ENCODE results near the gene UBE2O.

Gene UBE2O

GRCh38 chr17:76345377-76345974, 107.5 kb downstream of the UBE2O start:
- no peak for DNase-seq (ENCODE audit: low read depth in 3 of 3)

DNA sequence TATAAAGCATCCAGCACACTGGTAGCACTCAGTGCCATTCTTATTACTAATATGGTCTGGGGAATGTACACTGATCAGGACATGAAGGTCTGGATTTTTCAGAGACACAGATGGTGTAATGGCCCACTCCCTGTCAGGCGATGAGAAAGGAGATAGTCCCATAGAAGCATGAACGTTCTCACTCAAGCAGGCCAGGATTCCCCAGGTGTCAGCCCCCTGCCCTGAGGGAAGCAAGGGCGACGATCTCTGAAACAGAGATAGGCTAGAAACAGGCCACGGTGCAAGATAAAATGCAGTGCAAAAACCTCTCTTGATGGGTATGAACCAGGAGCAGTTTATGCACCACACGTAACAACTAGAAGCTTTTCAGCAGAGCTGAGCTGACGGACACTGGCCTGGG, 109.8 kb downstream of the UBE2O start:
- DNase-seq (ENCODE audit: low read depth in 3 of 3), result no peak

DNA sequence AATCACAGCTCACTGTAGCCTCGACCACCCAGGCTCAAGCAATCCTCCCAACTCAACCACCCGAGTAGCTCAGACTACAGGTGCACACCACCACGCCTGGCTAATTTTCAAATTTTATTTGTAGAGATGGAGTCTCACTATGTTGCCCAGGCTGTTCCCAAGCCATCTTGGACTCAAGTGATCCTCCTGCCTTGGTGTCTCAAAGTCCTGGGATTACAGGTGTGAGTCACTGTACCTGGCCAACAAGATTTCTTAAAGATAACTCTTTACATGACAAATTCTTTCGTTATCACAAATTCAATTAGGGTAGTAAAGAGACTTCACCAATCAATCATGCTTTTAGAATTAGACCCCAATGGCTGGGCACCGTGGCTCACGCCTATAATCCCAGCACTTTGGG, 111.7 kb downstream of the UBE2O start:
- no peak for DNase-seq (ENCODE audit: low read depth in 3 of 3)

Data from stimulated activated CD4-positive, alpha-beta T cell treated with anti-CD3 and anti-CD28 coated beads, TNF-alpha, amount 100 ng/mL, for 24 hours (primary cell).